DMS79 (cell line): ENCODE results near the gene PIP5K1A.
"Not testable (repeated sequence)": the region's sequence is repeated elsewhere in the genome, so short reads cannot be mapped to it uniquely, and the experiment has no call there.

Source experiments
- DNase-seq: peaks from one replicate; lab custom pipeline; 2025; lab: John Stamatoyannopoulos, UW

The PIP5K1A gene

DNA sequence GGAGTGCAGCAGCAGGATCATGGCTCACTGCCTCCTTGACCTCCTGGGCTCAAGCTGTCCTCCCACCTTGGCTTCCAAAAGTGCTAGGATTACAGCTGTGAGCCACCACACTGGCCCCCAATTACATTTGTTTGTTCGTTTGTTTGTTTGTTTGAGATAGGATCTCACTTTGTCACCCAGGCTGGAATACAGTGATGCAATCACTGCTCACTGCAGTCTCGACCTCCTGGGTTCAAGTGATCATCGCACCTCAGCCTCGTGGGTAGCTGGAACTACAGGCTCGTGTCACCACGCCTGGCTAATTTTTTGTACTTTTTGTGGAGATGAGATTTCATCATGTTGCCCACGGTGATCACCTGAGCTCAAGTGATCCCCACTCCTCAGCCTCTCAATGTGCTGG is 6.3 kb upstream of the PIP5K1A start:
- DNase-seq = no peak

DNA sequence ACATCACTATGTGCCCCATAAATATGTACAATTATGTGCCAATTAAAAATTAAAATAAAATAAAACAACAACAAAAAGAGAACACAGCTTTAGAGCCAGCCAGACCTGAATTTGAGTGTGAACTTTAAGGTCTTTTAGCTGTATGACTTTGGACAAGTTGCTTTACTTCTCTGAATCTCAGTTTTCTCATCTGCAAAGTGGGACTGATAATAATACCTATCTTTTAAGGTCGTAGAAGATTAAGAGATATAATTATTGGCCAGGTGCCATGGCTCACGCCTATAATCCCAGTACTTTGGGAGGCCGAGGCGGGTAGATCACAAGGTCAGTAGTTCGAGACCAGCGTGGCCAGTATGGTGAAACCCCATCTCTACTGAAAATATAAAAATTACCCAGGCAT is 5.0 kb upstream of the PIP5K1A start:
- no peak for DNase-seq

DNA sequence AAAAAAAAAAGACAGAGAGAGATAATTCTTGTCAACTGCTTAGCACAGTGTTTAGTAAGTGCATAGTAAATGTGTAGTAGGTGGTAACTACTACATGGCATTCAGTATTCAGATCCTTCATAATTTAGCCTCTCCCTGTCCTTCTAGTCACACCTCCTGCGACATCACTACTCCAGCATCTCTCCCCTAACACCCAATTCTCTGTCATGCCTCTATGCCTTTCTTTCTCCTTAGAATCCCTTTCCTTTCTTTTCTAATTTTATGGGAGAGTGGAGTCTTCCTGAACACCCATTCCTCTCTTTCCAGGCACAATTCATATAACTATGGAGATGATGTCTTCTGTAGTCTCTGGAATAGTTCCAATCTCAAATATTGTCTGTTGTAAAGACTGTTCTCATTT is 4.5 kb upstream of the PIP5K1A start:
- DNase-seq = no peak

DNA sequence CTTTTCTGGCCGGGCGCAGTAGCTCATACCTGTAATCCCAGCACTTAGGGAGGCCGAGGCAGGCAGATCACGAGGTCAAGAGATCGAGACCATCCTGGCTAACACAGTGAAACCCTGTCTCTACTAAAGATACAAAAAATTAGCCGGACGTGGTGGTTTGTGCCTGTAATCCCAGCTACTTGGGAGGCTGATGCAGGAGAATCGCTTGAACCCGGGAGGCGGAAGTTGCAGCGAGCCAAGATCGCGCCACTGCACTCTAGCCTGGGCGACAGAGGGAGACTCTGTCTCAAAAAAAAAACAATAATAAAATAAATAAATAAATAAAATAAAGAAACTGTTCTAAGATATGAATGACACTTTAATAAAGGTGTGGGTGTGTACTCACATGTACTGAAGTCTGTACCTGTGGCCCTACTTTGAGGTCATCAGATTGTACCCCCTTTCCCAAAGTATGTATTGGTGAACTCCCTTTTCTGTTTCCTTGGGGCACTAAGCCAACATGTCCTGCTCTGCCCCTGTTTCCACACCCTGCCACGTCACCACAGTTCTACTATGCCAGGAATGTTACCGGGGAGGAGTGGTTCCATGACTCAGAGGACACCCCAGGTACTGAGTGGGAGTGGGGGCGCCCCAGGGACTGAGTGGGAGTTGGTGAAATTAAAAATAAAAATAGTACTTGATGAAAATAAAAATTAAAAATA is 3.3 kb upstream of the PIP5K1A start:
- not testable (repeated sequence) for DNase-seq

DNA sequence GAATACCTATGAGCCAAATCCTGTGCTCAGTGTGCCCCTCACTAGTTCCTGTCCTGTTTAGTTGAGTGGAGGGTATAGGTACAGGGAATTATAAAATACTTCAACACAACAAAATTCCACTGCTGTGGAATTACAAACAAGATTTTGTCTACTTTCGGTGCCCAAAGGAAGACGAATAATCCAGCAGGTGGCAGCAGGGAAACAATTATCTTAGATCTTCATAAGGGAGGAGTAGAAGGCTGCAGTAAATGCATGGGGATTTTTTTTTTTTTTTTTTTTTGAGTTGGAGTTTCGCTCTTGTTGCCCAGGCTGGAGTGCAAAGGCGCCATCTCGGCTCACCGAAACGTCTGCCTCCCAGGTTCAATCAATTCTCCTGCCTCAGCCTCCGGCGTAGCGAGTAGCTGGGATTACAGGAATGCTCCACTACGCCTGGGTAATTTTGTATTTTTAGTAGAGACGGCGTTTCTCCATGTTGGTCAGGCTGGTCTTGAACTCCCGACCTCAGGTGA is 2.0 kb upstream of the PIP5K1A start:
- DNase-seq = peak; percentile 80

DNA sequence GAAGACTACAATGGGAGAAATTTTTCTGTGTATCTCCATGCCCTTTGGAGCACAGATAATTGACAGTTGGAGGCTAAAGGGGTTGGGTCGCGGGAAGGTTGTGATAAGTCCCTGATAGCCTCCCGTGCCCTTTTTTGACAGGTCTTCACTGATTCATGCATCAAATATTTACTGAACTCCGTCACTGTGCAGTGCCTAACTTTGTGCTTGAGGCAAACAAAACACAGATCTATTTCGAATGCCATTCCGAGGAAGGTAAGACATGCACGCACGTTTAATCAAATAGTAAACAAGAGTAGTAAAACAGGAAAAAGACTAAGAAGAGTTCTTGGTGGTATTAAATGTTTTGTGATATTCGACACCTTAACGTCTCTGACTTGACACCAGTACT is 494 bp upstream of the PIP5K1A start:
- DNase-seq = no peak

DNA sequence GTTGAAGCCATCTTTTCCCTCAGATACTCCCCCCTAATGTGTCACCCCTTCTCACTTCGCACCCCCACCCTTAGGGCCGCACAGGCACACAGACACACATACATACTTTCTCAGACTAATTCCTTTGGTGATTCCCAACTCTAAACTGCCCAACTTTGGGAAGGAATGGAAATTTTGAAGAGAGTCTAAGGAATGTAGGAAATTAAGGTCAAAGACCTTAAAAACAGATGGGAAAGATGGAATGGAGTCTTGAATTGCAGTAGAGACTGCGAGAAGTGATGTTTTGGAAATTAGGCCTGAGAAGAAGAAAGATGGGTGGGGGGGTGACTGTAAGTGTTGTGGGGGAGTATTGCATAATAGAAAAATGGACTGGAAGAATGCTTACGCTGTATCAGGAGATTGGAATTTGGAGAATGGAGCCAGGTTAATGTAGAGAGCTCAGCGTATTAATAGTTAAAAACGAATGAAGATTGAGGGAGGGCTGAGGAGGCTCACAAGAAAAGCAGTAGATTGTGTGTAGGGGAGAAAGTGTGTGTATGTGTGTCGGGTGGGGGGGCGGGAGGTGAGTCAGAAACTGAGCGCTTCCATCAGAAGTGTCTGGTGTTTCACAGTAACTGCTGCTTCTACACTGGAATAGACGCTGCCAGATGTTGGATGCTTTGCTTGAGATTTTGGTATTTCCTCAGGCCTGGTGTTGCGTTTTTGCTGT is 1.7 kb downstream of the PIP5K1A start:
- no peak for DNase-seq

DNA sequence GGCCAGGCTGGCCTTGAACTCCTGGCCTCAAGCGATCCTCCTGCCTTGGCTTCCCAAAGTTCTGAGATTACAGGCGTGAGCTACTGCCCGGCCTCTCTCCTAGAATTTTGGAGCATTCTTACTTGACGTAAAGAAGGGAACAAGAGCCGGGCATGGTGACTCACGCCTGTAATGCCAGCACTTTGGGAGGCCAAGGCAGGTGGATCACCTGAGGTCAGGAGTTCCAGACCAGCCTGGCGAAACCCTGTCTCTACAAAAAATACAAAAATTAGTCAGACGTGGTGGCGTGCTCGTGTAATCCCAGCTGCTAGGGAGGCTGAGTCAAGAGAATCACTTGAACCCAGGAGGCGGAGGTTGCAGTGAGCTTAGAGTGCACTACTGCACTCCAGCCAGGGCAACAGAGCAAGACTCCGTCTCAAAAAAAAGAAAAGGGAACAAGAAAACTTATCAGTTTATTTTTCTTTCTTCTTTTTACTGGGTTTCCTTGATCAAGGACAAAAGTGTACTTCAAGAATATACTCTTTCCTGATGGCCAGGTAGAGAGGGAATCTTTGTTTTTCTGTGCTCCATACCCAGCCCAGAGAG is 7.1 kb downstream of the PIP5K1A start:
- DNase-seq = not testable (repeated sequence)

DNA sequence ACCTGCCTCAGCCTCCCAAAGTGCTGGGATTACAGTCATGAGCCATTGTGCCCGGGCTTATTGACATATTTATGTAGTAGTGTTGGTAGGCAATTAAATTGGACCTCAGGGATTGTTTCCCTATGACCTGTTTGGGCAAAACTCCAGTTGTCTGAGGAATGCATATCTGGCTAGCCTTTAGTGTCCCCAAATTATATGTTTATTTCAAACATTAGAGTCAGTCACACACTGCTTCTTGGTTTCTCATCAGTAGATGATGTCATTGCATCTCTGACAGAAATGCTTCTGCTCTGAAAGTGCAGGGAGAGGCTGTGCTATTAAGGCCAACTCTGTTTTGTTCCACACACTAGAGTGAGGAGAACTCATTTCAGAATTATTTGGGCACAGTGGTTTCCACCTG is 12.5 kb downstream of the PIP5K1A start:
- no peak for DNase-seq

DNA sequence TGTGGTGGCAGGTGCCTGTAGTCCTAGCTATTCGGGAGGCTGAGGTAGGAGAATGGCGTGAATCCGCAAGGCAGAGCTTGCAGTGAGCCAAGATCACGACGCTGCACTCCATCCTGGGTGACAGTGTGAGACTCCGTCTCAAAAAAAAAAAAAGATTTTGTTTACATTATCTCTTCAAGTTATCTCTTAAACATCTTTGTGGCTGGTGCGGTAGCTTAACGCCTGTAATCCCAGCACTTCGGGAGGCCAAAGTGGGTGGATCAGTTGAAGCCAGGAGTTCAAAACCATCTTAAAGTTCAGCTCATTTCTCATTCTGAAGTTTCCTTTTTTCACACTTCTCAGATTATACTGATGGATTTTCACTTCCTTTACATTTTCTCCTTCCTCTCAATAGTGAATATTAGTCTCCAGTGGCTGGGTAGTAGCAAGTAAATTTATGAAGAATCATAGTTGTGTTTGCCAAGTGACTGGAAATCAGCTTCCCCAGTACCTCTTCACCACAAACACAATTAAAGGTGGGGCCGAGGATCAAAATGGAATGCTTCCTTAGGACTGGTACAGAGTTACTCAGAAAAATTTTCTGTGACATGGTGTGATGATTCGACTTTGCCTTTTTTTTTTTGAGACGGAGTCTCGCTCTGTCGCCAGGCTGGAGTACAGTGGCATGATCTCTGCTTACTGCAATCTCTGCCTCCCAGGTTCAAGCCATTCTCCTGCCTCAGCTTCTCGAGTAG is 13.8 kb downstream of the PIP5K1A start:
- no peak for DNase-seq

DNA sequence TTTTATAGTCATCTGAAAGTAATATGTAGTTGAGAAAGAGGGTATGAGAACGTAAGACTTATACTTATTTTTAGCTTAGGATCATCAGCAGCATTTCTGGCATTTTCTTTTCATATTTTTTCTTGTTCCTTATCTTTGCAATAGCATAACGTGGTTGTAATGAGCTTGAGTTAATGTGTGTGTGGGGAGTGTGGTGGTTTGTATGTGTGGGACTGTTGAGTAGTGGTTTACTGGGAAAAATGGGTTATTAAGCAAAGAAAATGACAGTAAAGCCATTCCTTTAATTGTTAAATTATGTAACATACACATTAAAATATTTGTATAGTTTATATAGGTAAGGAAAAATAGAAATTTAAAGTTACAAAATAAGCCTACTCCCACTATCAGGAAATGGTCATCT is 15.2 kb downstream of the PIP5K1A start:
- DNase-seq = no peak

DNA sequence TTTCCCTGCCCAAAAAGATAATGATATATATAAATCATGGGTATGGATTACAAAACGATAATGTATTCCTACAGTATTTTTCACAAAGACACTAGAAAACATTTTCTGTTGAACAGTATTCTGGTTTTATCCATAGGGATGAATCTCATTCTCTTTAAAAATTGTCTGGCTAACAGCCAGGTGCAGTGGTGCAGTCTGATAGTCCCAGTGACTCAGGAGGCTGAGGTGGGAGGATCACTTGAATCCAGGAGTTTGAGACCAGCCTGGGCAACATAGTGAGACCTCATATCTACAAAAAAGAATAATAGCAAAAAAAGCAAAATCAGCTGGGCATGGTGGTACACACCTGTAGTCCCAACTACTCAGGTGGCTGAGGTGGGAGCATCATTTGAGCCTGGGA is 23.3 kb downstream of the PIP5K1A start:
- DNase-seq = no peak

DNA sequence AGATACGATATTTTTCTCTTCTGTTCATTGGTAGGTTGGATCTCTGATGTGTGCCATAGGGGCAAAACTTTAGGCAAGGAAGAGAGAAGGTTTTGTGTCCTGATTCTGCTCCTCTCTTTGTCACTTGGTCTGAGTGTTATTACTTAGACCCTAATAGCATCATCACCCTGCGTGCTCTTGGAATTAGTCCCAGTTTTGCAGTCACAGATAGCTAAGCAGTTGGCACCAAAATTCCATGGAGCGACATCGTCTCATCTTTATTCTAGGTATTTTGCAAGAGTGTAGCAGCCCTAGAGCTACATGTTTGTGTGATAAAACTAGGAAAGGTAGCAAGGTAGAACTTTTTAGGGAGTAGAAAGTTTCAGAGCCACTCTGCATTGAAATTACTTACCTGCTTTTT is 23.8 kb downstream of the PIP5K1A start:
- no peak for DNase-seq

DNA sequence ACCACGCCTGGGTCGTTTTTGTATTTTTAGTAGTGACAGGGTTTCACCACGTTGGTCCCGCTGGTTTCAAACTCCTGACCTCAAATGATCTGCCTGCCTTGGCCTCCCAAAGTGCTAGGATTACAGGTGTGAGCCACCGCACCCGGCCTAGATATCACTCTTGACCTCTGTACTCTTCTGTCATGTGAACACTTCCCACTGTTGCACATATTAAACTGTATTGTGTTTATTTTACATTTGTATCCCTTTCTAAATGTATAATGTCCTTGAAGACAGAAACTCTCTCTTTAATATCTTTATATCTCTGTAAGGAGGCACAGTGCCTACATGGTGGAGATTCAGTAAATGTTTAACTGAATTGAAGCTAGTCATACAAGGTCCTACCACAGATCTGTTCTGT is 36.9 kb downstream of the PIP5K1A start:
- no peak for DNase-seq

DNA sequence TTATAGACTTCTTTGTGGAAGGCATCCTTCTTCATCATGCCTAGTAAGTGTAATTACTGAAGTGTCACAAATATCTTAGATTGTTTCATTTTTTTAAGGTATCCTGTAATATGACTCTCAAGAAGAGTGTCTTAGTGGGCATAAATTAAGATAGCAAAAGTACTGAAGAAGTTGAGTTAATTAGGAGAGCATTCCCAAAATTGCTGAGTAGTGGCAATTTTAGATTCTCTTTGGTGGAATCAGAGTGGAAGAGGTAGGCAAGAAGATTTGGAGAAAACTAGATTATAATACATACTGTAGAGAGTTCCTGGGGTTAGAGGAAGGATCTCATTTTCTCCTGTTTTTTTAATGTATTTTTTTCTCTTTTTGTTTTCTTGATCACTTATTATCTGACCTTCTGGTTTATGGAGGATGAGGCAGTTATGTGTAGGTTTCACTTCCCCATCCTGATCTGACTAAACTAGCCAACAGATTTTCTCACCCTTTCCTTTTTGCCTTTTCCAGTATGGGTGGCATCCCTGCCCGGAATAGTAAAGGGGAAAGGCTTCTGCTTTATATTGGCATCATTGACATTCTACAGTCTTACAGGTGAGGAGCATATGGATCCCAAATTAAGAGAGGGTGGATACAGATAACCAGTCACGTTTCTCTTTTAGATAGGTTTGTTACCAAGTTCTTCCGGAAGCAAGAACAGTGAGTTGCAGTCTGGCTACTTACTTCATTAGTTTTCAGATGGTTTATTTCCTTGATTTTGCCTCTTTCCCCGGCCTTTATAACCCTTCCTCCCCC is 39.5 kb downstream of the PIP5K1A start:
- no peak for DNase-seq

DNA sequence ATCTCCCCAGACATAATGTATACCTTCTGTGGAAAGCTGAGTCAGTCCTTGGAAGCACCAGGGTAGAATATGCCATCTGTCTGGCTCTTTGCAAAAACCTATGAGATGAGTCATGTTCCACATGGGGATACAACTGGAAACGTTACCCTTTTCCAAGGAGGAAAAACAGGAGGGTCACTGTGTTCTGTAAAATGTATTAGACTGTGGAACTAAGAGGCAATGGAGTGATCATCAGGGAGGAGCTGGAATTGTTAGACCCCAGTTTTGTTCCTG is 40.1 kb downstream of the PIP5K1A start:
- DNase-seq = no peak

DNA sequence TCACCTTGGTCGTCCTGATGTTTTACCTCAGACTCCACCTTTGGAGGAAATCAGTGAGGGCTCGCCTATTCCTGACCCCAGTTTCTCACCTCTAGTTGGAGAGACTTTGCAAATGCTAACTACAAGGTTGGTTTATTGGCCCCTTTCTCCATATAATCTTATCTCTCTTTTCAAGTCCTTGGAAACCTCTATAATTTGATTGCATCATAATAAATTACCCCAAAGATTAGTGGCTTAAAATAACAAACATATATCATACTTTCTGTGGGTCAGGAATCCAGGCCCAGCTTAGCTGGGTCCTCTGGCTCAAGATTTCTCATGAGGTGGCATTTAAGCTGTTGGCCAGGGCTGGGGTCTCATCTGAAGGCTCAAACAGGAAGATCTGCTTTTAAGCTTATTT is 44.1 kb downstream of the PIP5K1A start:
- DNase-seq = no peak

DNA sequence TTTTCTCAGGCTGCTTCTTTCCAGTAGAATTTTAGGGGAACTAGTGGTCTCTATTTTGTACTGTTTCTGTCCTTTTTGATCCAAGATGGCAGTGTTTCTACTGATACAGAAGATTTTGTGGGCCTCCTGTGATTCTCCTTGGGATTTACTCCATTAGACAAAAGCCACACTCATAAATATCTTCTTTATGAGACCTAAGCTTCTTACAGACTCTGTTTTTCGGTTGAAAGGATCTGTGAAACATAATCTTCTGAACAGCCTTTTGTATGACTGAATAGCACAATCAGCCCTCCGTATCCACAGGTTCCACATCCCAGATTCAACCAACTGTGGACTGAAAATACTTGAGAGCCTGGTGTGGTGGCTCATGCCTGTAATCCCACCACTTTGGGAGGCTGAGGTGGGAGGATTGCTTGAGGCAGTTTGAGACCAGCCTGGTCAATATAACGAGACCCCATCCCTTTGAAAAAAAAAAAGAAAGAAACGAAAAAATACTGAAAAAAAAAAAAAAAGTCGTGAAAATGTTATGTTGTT is 45.4 kb downstream of the PIP5K1A start:
- no peak for DNase-seq

DNA sequence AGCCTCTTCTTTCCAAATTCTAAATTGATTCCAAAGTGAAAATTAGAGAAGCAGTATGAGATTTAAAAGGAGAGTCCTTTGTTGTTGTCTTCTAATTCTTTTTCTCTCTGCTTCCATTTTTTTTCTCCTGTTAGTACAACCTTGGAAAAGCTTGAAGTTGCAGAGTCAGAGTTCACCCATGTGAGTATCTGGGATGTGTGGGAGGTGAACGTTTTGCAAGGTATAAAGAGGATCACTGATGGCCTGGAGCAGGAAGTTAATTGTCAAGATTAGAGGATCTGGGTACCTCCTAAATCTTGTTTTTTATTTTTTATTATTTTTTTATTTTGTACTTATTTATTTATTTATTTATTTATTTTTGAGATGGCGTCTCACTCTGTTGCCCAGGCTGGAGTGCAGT is 48.4 kb downstream of the PIP5K1A start:
- no peak for DNase-seq

DNA sequence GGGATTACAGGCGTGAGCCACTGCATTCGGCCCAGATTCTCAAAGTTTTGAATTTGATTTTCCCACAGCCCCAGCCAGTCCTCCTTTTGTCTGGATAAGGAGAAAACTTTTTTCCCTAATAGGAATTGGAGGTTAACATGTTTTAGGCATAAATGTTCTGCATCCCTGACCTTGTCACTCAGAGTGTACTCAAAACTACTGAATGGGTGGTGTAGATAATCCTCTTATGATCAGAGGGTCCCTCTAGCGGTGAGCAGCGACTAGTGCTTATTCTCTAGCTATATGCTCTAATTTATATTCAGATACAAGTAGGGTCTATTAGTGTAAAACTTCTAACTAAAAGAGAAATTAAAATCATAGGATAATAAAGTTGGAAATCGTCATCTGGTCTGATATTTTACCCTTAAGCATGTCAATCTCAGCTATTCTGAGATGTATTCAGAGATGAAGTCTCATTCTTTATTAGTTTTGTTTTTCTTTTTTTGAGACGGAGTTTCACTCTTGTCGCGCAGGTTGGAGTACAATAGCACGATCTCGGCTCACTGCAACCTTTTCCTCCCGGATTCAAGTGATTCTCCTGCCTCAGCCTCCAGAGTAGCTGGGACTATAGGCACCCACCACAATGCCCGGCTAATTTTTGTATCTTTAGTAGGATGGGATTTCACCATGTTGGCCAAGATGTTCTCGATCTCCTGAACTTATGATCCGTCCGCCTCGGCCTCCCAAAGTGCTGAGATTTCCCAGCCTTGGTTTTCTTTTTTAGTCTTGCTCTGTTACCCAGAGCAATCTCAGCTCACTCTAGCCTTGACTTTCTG is 53.5 kb downstream of the PIP5K1A start:
- peak; percentile 41 for DNase-seq
